ENCODE data around the gene CRIP1. TPM values are rescaled to one million over a fixed set of nuclear protein-coding genes. Genes with fewer than 3 reads are reported as not detected.

The CRIP1 gene
- total RNA-seq, 1 donor: 52.0 TPM

DNA sequence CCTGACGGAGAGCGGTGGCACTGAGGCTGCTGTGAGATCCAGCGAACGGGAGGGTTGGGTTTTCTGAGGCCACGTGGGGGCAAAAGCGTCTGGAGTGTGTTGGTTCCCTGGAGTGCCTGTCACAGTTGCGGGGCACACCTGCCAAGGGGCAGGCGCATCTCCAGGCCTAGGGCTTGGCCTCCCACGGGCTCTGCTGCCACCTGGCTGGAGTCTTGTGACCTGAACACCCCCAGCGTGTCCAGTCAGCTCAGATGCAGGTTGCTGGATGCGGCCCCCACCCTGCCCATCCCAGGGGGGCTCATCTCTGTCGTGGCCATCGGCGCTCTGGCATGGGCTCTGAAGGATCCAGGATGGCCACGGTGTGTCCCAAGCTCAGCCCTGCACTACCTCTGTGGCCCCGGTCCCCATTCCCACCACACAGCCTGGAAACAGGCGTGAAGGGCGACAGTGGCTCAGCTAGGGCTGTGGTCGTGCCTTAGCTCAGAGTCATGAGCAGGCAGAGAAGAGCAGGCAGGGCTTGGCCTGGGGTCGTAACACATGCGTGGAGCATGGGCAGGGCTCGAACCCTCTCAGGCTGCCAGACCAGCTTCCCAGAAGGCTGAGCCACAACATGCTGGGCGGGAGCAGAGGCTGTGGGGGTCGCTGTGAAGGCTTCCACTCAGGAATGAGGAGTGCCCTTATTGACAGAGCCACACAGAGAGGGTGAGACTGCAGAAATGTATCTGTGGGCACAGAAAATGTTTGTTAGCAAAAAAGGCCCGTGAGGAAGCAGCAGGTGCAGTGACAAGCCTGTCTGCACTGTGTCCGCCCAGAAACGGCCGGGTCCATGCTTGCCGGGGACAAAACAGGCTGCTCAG is 35.6 kb upstream of the CRIP1 start:
- no peak for DNase-seq (ENCODE audit: low read depth in 2 of 3, low spot score in 2 of 3)

DNA sequence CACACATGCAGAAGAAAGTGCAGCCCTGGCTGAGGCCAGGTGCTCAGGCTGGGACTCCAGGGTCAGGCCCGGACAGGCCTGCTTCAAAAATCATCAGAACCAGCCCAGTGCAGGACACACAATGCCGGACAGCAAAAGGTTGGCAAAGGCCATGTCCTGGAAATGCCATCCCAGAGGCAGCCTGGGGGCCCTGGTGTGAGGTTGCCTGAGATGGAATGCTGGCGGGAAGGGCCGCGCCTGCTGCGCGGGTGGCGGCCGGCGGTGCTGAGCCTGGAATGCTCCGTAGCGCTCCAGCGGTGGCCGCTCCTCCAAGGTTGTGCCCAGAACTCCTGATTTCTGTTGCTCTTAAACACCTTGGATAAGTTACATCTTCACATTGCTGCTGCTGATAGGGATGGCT is 33.7 kb upstream of the CRIP1 start:
- no peak for DNase-seq (ENCODE audit: low read depth in 2 of 3, low spot score in 2 of 3)

DNA sequence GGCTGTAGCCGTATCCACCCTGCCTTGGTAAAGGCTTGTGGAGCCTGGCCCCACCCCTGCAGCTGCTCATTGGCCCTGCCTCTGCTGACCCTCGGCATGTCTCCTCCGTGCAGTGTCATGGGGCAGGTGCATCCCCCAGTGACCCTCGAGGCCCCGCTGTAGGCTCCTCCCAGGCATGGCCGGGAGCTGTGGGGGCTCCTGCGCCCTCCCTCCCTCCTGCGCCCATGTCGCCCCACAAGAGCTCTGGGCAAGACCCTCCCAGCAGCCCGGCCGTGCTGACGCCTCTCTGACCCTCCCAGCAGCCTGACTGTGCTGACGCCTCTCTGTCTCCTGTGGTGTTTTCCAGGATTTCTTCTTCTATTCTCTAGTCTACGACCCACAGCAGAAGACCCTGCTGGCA is 32.8 kb upstream of the CRIP1 start:
- no peak for DNase-seq (ENCODE audit: low read depth in 2 of 3, low spot score in 2 of 3)

DNA sequence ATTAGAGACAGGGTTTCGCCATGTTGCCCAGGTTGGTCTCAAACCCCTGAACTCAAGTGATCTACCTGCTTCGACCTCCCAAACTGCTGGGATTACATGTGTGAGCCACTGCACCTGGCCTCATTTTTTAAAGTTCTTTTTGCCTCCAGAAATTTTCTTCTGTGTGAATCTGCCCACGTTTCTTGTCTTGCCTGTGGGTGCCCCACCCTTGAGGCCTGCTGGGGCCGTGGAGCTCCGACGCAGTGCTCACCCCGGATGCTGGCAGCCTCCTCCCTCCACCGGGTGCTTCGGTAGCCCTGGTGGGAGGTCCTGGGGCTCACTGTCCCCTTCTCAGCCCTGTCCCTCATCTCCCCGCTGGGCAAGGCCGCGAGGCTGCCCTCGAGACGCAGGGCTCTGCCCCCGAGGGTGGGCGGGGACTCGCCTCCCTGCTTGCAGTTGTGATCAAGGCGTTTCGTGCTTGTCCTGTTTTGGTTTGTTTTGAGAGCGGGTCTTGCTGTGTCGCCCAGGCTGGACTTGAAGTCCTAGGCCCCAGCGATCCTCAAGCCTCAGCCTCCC is 31.5 kb upstream of the CRIP1 start:
- no peak for DNase-seq (ENCODE audit: low read depth in 2 of 3, low spot score in 2 of 3)

- DNase-seq (ENCODE audit: low read depth in 2 of 3, low spot score in 2 of 3): no peak
These were observed 30.7 kb upstream of the CRIP1 start for GRCh38 chr14:105455766-105456660.

- DNase-seq (ENCODE audit: low read depth in 2 of 3, low spot score in 2 of 3): no peak
These were observed 29.7 kb upstream of the CRIP1 start for GRCh38 chr14:105456736-105457617.

DNA sequence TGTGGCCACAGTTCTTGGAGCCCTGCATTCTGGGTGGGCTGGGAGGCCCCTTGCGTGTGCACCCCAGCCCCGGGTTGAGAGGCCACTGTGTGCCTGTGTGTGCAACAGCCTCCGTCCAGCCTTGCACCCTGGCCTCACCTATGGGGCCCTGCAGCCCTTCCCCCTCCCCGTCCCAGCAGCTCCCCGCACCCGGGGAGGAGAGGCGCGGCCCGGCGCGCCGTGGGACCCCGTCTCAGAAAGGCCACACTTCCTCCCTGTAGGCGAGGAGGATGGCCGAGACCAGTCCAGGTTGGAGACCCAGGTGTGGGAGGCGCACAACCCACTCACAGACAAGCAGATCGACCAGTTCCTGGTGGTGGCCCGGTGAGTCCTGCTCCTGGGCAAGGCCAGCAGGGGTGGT is 28.7 kb upstream of the CRIP1 start:
- no peak for DNase-seq (ENCODE audit: low read depth in 2 of 3, low spot score in 2 of 3)

DNA sequence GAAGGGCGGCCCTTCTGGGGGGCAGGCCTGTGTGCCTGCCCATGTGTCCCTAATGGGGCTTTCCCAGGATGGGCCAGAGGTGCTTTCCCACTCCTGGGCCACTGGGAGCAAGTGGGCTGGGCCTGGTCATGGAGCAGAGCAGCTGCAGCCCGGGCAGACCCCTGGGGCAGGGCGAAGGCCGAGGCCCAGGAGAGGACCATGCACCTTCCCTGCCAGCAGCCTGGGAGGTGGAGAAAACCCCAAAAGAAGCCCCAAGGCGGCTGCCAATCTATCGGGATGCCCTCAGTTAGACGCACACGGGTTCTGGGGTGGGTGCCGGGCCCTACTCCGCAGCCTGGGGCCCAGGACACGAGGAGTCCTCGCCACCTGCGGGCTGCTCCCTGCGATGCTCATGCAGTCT is 28.1 kb upstream of the CRIP1 start:
- no peak for DNase-seq (ENCODE audit: low read depth in 2 of 3, low spot score in 2 of 3)

DNA sequence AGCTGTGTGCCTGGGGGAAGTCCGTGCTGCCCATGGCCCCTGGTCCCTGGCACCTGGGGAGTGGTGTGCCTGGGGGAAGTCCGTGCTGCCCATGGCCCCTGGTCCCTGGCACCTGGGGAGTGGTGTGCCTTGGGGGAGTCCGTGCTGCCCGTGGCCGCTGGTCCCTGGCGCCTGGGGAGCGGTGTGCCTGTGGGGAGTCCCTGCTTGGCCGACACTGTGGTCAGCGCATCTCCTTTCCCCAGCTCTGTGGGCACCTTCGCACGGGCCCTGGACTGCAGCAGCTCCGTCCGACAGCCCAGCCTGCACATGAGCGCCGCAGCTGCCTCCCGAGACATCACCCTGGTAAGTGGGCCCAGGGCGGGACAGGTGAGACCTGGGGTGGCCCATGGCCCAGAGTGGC is 26.6 kb upstream of the CRIP1 start:
- DNase-seq (ENCODE audit: low read depth in 2 of 3, low spot score in 2 of 3): no peak

GRCh38 chr14:105460616-105461015 is 26.1 kb upstream of the CRIP1 start:
- DNase-seq (ENCODE audit: low read depth in 2 of 3, low spot score in 2 of 3): no peak

GRCh38 chr14:105461903-105462302 is 24.8 kb upstream of the CRIP1 start:
- DNase-seq (ENCODE audit: low read depth in 2 of 3, low spot score in 2 of 3): no peak

DNA sequence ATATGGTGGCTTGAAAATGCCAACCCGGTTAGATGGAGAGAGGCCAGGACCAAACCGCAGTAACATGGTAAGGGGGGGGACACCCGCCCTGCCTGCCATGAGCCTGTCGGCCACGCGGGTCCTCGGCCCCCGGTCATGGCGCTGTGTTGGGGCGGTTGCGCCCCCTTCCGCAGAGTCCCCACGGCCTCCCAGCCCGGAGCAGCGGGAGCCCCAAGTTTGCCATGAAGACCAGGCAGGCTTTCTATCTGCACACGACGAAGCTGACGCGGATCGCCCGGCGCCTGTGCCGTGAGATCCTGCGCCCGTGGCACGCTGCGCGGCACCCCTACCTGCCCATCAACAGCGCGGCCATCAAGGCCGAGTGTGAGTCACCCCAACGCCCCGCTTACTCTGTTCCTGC is 22.2 kb upstream of the CRIP1 start:
- no peak for DNase-seq (ENCODE audit: low read depth in 2 of 3, low spot score in 2 of 3)

DNA sequence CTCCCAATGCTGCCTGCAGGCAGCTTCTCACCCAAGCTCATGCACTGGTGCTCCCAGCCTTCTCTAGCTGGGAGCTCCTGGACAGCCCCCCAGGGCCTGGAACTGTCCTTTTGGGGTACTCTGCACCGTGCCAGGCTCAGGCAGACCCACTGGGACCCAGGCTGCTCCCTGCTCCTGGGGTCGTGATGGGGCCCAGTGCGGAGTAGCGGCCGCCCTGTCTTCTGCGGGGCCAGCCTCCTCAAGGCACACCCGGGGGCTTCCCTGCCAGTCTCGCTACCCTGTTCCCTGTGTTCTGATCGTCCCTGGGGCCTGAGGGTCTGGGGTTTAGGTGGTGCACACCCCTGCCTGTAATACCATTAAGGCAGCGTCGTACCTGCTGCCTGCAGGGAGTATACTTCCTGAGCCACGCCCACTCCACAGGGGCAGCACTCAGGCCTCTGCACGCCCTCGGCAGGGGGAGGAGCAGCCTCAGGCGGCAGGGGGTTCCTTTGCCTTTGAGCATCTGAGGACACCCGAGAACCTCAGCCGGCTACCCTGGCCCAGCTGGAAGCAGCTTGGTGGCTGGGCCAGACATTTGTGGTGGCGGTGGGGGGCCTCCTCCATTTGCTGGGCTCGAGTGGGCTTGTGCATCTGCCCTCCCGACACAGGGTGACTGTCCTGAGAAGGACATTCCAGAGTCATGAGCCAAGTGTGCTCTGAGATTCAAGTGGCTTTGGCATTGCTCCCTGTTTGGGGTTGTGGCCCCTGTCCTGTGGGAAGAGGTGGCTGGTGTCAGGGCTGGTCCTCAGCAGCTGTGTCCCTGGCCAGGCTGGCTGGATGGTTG is 21.3 kb upstream of the CRIP1 start:
- DNase-seq (ENCODE audit: low read depth in 2 of 3, low spot score in 2 of 3): no peak

DNA sequence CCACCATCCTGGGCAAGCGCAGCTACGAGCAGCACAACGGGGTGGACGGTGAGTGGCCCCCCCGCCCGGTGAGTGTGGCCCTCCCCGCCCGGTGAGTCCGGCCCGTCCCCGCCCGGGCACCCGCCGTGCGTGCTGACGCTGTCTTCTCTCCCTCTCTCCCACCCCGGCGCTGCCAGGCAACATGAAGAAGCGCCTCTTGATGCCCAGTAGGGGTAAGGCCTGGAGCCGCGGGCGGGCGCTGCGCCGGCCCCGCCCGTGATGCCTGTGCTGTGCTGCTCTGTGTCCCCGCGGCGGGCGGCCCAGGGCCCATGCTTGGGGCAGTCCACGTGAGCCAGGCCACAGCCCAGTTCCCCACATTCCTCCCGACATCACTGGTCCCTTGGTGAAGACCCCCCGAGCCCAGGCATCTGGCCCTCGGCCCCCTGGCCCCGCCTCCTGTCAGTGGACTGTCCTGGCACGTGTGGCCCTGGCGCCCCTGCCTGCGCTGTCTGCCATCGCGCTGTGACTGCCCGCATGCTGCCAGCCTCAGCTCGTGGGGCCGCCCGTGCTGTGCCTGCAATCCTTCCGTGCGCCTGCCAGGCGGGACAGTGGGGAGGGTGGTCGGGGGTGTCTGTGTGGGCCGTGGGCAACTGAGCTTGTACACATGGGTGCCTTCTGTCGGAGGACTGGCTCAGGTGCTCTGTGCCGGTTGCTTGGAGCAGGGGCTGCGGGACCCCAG is 20.0 kb upstream of the CRIP1 start:
- DNase-seq (ENCODE audit: low read depth in 2 of 3, low spot score in 2 of 3): no peak

DNA sequence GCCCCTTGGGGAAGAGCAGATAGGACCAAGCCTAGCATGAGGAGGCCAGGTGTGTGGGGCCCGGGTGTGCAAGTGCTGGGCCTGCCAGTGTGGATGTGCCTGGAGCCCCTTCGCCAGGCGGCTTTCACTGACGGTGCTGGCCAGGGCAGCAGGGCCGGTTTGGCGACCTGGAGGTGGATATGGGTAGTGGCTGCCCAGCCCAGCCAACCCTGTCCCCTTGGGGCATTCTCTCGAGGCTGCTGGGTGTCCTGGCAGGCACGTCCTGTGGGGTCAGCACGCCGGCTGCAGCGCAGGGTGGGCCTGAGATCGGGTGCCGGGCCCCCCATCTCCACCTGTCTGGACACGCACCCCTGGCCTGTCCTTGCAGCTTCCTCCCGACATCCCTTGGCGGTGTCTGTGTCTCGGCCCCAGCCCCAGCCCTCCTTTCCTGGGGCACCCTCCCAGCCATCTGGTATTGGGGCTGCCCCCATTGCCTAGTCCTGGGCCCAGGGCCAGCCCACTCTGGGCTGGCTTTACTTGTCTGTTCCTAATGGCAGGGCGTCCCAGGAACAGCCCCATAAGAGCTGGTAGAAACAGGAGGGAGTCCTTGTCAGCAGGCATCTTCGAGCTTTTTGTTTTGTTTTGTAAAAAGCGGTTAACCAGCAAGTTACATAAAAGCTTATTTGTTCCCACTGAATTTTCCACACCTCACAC is 19.3 kb upstream of the CRIP1 start:
- DNase-seq (ENCODE audit: low read depth in 2 of 3, low spot score in 2 of 3): no peak

DNA sequence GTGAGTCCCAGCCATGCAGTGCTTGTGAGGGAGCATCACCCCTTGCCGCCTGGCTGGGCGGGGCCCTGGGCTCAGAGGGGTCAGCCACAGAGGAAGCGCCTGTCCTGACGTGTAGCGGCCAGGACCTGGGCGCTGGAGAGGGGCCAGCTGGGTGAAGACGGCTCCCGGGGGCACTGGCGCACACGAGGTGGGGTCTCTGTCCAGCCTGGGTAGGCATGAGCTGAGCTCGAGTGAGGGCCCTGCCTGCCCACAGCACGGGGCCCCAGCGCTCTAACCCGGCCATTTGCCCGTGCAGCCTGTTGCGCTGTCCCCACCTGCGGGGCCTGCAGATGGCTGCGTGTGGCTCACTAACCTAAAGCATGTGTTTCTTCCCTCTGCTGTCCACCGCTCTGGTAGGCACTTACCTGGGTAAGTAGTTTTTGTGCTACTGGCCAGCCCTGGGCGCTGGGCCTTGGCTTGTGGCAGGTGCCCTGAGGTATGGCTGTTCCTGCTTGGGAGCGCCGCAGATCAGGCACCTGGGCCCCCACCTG is 18.7 kb upstream of the CRIP1 start:
- DNase-seq (ENCODE audit: low read depth in 2 of 3, low spot score in 2 of 3): no peak

DNA sequence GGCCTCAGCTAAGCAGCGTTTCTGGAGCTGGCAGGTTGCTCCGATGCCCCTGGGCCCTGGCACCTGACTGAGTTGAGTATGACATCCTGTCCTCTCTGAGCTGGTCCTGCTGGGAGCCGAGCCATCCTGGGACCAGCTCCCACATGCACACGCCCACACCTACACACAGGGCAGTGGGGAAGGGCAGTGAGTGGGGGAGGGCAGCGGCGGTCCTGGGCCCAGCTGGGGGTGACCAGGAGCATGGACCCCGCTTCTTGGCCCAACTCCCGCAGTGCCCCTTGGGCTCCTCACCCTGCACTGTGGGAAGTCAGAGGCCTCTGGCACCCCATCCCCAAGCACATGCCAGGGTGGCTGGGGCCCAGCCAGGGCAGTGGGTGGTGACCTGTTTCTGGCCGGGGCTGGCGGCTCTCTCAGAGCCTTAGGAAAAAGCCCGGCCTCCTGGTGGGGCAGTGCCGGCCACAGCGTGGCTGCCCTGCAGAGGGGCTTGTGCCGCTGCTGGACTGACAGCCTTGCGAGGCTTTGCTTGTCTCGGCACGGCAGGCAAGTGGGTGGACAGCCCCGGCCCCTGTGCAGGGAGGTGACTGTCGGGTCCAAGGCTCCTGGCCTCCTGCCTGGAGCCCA is 18.0 kb upstream of the CRIP1 start:
- no peak for DNase-seq (ENCODE audit: low read depth in 2 of 3, low spot score in 2 of 3)
